Muscle layer of colon (tissue), 2 donors: Measurements from ENCODE around the gene ELMO2.
A peak's percentile ranks its signal among the peaks of the same experiment; 100 is the strongest.

ENCODE experiments used
- H3K27ac ChIP-seq: one replicate; pipeline ENCODE4 v1.7.0; 2013; ENCODE audit warnings: low read depth, mild to moderate bottlenecking, low read length, moderate library complexity
- H3K27me3 ChIP-seq, 2 donors: one replicate each; pipeline ENCODE4 v1.7.0; 2013; ENCODE audit warnings: low read length in 2 of 2, mild to moderate bottlenecking in 2 of 2; ENCODE audit not compliant: insufficient read depth in 2 of 2, control insufficient read depth in 1 of 2
- H3K36me3 ChIP-seq: one replicate; pipeline ENCODE4 v1.7.0; 2013; ENCODE audit warnings: mild to moderate bottlenecking, low read length; ENCODE audit not compliant: insufficient read depth
- H3K4me1 ChIP-seq: one replicate; pipeline ENCODE4 v1.7.0; 2013; ENCODE audit warnings: mild to moderate bottlenecking, low read length; ENCODE audit not compliant: insufficient read depth
- H3K4me3 ChIP-seq, 2 donors: one replicate each; pipeline ENCODE4 v1.7.0; 2013; ENCODE audit warnings: low read length in 2 of 2, low read depth in 1 of 2, mild to moderate bottlenecking in 1 of 2, moderate library complexity in 1 of 2
- H3K9ac ChIP-seq: one replicate; pipeline ENCODE4 v1.7.0; 2013; ENCODE audit warnings: low read length
- H3K9me3 ChIP-seq: one replicate; pipeline ENCODE4 v1.7.0; 2013; ENCODE audit warnings: mild to moderate bottlenecking, low read length
- donor health status: abdominal sarcoma.
- donor health status: Adenocarcinoma of cecum.

Gene ELMO2

DNA sequence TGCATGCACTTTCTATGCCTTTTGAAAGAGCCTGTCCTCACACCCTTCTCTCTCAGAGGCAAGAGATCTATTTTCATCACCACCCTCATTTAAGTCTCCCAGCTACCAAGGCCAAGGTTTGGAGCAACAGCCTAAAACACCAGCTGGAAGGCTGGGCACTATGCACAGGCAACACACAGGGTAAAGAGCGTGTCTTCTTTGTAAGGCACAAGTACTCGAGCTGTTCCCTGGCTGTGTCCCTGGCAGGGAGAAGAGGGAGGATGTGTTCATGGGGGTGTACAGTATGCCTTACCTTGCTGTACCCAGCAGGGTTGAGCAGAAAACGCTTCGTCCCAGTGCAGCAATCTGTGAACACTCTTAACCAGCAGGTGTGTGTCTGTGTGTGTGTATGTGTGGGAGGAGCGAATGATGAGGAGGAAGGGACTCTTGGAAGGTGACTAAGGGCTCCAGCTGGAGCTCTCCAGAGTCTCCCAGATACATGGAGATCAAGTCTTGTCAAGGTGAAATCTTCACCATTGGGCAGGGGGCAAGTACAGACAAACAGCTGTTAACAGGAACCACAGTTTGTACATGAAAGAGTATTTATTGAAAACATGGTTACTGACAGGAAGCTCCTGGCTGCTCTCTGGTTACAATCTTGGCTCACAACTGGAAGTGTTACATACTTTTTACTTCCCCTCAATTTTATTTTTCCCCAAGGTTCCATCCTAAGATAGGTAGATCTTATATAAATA lies 40.8 kb downstream of the ELMO2 start:
- Histone ChIP-seq H3K27ac (no peak overlapping the region), H3K27me3 (no peaks in the 10 kb centered on the region), H3K4me1 (peaks cover 37% of the 10 kb centered on the region), H3K9ac (no peak overlapping the region), H3K9me3 (no peaks in the 10 kb centered on the region), H3K4me3 (peak overlapping the region in 1 of 2 donors; percentile 62), H3K36me3 (peaks cover 47% of the 10 kb centered on the region)

DNA sequence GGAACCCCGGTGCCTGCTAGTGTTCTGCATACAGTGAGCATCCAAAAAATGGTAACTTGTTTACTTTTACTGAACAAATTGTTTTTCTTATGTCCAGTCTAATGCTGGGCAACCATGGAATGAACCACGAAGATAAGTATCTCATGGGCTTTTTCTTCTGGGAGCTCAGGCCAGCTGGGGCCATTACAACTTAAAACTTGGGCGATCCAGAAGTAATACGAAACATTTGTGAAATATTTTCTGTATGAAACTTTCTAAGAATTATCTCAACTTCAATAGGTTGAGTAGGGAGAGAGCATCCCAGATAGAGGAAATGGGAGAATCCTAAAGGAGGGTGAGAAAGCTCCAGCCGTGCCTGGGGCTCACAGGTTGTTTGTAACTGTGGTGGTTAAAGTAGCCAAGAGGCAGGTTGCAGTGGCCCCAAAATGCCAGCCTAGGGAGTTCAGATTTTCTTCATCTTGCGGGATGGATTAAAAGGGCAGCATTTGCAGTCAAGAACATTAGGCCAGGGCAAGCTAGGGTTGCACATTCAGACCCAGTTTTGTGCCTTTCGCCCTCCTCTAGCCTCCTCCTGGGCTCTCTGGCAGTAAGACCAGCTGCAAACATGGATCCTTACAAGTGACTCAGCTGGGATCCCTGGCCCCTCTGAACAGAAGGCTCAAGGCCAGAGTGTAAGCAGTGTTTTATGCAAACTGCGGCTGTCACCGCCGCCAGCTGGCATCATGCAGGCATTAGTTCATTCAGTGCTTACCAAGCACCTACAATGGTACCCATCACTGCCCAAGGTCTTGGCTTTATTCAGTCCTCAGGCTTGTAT lies 41.5 kb downstream of the ELMO2 start:
- Histone ChIP-seq H3K27ac (peak overlapping the region; percentile 97), H3K27me3 (no peaks in the 10 kb centered on the region), H3K9ac (peak overlapping the region; percentile 14)

DNA sequence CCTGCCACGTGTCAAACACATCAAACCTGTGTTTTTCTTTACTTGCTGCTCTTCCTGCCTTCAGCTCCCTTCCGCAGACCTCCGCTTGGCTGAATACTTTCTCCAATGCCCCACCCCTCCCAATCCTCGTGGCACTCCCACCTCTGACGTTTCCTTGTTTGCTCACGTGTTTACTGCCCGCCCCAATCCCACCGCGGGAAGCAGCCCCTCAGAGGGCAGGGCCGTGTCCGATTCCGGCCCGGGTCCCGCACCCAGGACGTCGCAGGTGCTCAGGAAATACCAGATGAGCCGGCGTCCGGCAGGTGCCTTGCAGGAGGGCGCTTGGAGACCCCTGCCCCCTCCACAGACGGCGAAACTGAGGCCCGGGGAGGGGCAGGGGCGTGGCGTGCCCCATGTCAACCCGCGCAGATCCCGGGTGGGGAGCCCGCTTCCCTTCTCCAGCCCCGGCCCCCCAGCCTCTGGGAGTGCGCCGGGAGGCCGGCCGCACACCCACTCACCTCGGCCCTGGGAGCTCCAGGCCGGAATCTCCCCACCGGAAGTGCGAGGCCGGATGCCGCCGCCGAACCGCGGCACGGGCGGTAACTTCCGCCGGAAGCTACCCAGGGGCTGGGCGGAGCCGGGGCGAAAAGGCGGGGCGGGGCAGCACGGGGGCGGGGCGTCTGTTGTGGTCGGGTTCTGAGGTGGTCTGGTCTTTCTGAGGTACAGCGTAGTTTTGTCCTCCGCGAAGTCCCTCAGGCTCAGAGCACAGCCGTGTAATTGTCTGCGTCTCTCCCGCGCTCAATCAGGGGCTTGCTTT lies 42.3 kb downstream of the ELMO2 start:
- Histone ChIP-seq H3K27ac (peak overlapping the region; percentile 97), H3K4me3 (peak overlapping the region; percentile 62 to 90), H3K27me3 (no peaks in the 10 kb centered on the region), H3K9me3 (no peaks in the 10 kb centered on the region), H3K36me3 (peaks cover 34% of the 10 kb centered on the region), H3K4me1 (peaks cover 37% of the 10 kb centered on the region), H3K9ac (peak overlapping the region; percentile 31)

More for the DNA sequence above, 41.5 kb downstream of the ELMO2 start:
- H3K36me3 ChIP-seq, result peaks cover 40% of the 10 kb centered on the region
- H3K9me3 ChIP-seq, result no peaks in the 10 kb centered on the region
- H3K4me3 ChIP-seq, result peak overlapping the region; percentile 62 to 90
- H3K4me1 ChIP-seq, result peaks cover 37% of the 10 kb centered on the region

DNA sequence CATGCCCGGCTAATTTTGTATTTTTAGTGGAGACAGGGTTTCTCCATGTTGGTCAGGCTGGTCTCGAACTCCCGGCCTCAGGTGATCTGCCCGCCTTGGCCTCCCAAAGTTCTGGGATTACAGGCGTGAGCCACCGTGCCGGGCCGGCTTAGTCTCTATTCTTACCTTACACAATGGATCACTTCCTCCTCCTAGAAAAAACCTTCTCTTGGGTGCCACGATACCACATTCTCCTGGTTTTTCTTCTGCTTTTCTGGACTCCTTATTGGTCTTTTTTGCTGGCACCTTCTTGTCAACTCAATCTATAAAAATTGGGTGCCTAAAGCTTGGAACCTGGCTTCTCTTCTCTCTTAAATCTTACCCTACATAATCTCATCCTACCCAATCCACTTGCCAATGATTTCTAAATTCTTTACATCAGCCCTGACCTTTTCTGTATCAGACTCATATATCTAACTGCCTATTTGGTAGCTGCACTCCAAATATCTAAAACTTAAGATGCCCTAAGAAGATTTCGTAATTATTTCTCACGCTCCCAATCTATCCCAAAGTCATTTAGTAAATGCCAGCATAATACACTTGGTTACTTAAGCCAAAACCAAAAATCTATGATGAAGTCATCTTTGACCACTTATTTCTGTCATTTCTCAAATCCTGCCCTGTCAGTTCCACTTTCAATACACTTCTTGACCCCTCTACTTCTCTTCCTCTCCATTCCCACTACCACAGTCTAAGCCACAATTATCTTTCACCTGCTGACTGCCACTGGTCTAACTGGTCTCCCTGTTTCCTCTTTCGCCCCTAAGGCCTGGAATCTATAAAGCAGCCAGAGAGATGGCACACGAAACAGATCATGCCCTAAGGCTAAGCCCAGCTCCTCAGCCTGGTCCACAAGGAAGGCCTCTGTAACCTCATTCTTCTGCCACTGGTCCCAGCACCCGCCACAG lies 43.2 kb downstream of the ELMO2 start:
- Histone ChIP-seq H3K36me3 (peaks cover 26% of the 10 kb centered on the region), H3K27me3 (no peaks in the 10 kb centered on the region), H3K27ac (peak overlapping the region; percentile 97), H3K9me3 (no peaks in the 10 kb centered on the region), H3K4me3 (peak overlapping the region; percentile 62 to 90), H3K4me1 (peaks cover 37% of the 10 kb centered on the region), H3K9ac (peak overlapping the region; percentile 31)

DNA sequence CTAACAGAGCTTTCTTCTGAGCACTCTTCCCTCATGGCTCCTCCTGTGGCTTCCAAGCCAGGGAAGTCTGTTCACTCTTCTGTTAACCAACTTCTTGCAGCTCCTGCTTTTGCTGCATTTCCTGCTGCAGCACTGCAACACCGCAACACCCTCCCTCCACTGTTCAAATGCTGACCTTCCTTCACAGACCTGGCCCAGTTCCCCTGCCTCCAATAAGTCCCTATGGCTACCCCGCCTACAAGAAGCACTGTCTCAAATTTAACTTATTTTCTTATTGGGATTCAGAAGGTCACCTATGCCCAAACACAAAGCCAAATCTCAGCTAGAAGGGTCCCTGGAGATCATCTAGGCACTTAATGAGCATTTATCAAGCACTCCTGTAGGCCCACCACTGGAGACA lies 44.6 kb downstream of the ELMO2 start:
- H3K27me3 ChIP-seq, result no peaks in the 10 kb centered on the region
- no peak overlapping the region for H3K4me3 ChIP-seq
- peaks cover 37% of the 10 kb centered on the region for H3K4me1 ChIP-seq
- H3K9ac ChIP-seq, result no peak overlapping the region
- peaks cover 12% of the 10 kb centered on the region for H3K36me3 ChIP-seq
- H3K27ac ChIP-seq, result no peak overlapping the region
- no peaks in the 10 kb centered on the region for H3K9me3 ChIP-seq

DNA sequence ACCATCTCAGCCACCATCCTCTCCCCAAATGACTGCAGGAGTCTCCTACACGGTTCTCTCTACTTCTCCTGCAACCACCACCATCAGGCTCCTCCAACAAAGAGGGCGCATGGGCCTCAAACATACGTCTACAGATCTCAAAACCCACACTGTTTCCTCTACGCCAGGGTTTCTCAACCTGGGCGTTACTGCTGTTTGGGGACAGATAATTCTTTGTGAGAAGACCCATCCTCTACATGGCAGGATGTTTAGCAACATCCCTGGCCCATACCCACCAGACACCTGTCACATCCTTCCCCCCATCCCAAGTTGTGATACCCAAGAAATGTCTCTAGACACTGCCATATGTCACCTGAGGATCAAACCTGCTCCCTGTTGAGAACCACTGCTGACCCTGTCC lies 45.0 kb downstream of the ELMO2 start:
- Histone ChIP-seq H3K4me3 (no peak overlapping the region), H3K9me3 (no peaks in the 10 kb centered on the region), H3K27ac (no peak overlapping the region), H3K36me3 (peaks cover 8% of the 10 kb centered on the region), H3K4me1 (peaks cover 37% of the 10 kb centered on the region), H3K9ac (no peak overlapping the region), H3K27me3 (no peaks in the 10 kb centered on the region)

DNA sequence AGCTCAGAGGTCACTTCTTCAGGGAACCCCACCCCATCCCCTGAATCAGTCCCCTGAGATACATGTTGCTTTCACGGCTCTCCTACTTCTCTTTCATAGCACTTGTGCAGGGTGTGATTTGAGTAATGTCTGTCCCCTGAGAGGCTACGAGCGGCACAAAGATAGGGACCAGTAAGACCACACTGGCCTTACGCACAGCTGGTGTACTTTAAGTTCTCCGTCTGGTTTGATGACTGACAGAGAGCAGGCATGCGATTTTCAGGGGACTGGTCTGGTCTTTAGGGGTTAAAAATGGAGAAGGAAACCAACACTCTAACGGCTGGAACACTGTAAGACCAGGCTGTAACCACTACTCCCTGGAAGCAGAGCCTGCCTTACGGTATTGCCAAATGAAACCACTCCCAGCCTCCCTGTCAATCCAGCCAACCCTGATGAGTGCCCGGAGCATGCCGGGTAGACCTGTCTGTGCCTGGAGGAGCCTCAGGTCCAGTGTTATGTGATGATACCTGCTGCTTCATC lies 47.1 kb downstream of the ELMO2 start:
- Histone ChIP-seq H3K36me3 (peaks cover 4% of the 10 kb centered on the region), H3K4me1 (peaks cover 25% of the 10 kb centered on the region), H3K27ac (no peak overlapping the region), H3K9ac (no peak overlapping the region), H3K9me3 (no peaks in the 10 kb centered on the region), H3K4me3 (no peak overlapping the region), H3K27me3 (no peaks in the 10 kb centered on the region)

DNA sequence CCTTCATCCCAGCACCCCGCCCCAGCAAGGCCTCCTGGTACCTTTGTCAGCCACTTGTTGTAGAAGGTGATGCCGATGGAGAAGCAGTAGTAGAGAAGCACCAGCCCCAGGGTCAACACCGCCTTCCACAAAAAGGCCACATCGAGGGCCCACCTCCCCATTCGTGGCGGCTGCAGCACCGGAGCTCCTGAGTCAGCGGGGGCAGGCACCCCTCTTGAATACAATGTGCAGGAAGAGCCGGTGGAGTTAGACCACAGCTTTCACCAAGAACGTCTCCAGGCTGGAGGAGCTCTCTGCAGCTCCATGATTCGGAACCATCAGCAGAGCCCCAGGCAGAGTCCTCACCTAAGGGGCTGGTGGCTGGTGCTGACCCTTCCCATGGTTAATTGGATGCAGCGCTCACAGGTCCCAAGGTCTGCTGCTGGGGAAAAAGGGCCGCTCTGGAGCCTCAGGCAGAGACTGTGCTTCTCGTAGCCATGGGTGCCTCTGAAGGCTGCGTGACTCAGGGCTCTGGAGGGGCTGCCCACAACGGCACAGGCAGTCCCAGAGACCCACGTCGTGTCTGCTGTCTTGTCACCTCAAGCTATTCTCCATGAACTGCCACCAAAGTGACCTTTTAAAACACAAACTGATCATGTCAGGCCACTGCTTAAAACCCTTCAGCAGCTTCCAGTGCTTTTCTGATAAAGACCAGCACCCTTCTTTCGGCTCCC lies 47.9 kb downstream of the ELMO2 start:
- peaks cover 6% of the 10 kb centered on the region for H3K36me3 ChIP-seq

DNA sequence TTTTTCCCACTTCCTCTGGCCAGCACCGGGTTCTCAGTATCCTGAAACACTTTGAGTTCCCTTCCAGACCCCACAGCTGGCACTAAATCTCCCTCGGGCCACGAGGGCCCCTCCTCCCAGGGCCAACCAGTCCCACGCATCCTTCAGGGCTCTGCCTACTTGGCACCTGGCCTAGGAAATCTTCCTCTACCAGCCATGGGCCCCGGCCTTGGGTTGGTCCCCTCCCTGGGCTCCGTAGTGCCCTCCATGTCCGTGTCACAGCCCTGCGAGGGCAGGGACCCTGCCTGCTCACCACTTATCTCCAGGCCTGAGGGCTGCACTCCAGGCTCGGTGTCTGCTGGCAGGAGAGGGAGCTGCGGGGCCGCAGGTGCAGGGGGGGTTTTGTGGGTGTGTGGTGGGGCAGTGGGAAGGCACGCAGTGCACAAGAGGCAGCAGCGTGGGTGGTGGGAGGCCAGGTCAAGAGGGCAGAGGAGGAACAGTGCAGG lies 49.3 kb downstream of the ELMO2 start:
- H3K9ac ChIP-seq, result no peak overlapping the region
- peaks cover 9% of the 10 kb centered on the region for H3K4me1 ChIP-seq
- H3K36me3 ChIP-seq, result peaks cover 6% of the 10 kb centered on the region

More for the DNA sequence above, 47.9 kb downstream of the ELMO2 start:
- Histone ChIP-seq H3K9me3 (no peaks in the 10 kb centered on the region), H3K4me3 (no peak overlapping the region), H3K27me3 (no peaks in the 10 kb centered on the region), H3K27ac (no peak overlapping the region), H3K4me1 (peaks cover 23% of the 10 kb centered on the region), H3K9ac (no peak overlapping the region)

More for the DNA sequence above, 49.3 kb downstream of the ELMO2 start:
- H3K9me3 ChIP-seq, result no peaks in the 10 kb centered on the region
- no peaks in the 10 kb centered on the region for H3K27me3 ChIP-seq
- H3K27ac ChIP-seq, result no peak overlapping the region
- H3K4me3 ChIP-seq, result no peak overlapping the region
